ENCODE measurements around the gene TRMU.

- TF ChIP-seq CTCF (IDR thresholded peaks at IDR 0.05; ENCODE audit: control extremely low read depth in 1 of 3, insufficient read depth in 1 of 3, low read depth in 1 of 3, low read length in 3 of 3): no peak
- no peak for TF ChIP-seq CREB1 (IDR thresholded peaks at IDR 0.05)
- TF ChIP-seq EP300 (IDR thresholded peaks at IDR 0.05; ENCODE audit: borderline replicate concordance in 1 of 2, low read depth in 2 of 2, low read length in 2 of 2): no peak
- TF ChIP-seq YY1 (IDR thresholded peaks at IDR 0.05; ENCODE audit: low read depth, low read length): no peak
- no peak for TF ChIP-seq JUN (IDR thresholded peaks at IDR 0.05; ENCODE audit: low read depth, low read length)
- TF ChIP-seq RAD21 (IDR thresholded peaks at IDR 0.05 in 1 of 2, conservative IDR thresholded peaks at IDR 0.05 in 1 of 2; ENCODE audit: low read depth in 2 of 2, low read length in 2 of 2): no peak
- no peak for TF ChIP-seq CEBPB (IDR thresholded peaks at IDR 0.05; ENCODE audit: low read depth, low read length)
- TF ChIP-seq SIN3A (conservative IDR thresholded peaks at IDR 0.05 in 1 of 2, IDR thresholded peaks at IDR 0.05 in 1 of 2; ENCODE audit: low read depth in 1 of 2, low read length in 2 of 2): no peak
- no peak for TF ChIP-seq POLR2A (IDR thresholded peaks at IDR 0.05; ENCODE audit: control extremely low read depth in 1 of 2, low read depth in 2 of 2, low read length in 2 of 2)
- no peak for TF ChIP-seq HDAC2 (IDR thresholded peaks at IDR 0.05; ENCODE audit: borderline replicate concordance in 1 of 2, low read depth in 2 of 2, low read length in 2 of 2)
- TF ChIP-seq JUND (IDR thresholded peaks at IDR 0.05; ENCODE audit: low read length): no peak
- TF ChIP-seq SUZ12 (IDR thresholded peaks at IDR 0.05; ENCODE audit: low read length): no peak
- TF ChIP-seq KDM5A (IDR thresholded peaks at IDR 0.05; ENCODE audit: low read length): no peak
- no peak for TF ChIP-seq EGR1 (IDR thresholded peaks at IDR 0.05; ENCODE audit: borderline replicate concordance, low read depth, low read length)
These were observed 34.4 kb downstream of the TRMU start for GRCh38 chr22:46369716-46370583.
